ENCODE data around the gene SGMS1.
"Not testable (repeated sequence)": the region's sequence is repeated elsewhere in the genome, so short reads cannot be mapped to it uniquely, and the experiment has no call there.

Gene SGMS1

DNA sequence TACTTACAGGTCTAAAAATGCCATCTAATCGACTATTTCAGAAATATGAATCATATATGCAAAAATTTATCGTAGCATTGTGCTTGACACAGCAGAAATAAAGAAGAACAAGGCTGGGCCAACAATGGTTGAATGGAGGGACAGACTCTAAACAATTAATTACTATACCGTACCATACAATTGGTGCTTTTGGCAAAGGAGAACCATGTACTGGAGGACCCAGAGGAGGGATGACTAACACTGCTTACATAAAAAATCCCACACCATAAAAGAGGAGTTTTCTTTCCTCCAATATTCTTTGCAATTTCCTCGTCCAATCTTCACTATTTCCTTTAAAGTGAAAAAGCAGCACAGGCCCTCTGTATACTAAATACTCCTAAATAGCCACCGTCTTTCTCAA is 94.1 kb downstream of the SGMS1 start:
- no peak for FAIRE-seq

DNA sequence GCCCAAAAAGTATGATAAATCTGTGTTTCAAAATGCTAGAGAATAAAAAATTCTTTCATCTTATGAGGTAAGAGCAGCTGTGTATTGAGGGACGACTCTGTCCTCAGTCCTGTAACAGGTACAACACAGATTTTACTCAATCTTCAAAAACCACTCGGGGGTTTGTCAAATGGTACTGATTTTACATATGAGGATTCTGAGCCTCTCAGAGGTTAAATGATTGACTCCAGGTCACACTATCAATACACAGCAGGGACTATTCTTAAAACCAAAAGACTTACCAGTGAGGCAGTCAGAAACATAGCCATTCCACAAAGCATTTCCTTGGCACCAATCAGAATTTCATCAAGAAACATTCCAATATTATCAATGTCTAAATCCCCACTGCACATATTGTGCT is 95.5 kb downstream of the SGMS1 start:
- FAIRE-seq: no peak

DNA sequence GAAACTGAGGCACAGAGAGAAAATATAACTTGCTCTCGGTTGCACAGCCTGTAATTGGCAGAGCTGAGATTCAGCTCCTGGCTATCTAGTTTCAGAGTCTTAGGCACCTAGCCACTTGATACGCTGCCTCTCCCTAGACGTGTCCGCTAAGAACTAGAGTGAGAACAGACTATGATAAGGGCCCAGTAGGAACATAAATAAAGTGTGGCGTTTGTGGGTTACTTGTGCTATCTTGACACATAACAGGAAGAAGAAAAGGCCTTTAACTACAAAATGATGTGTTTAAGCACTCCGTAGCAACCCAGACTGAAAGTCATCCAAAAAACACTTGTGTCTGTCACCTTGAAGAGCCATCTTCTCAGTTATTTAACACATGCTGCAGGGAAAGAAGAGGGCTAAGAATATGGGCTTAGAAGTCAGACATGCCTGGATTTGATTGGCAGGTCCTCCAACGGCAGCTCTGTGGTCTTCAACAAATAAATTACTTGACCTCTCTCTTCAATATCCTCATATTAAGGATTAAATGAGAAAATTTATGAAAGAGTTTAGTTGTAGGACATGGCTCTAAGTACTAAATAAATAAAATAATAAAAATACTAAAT is 96.2 kb downstream of the SGMS1 start:
- FAIRE-seq: no peak

DNA sequence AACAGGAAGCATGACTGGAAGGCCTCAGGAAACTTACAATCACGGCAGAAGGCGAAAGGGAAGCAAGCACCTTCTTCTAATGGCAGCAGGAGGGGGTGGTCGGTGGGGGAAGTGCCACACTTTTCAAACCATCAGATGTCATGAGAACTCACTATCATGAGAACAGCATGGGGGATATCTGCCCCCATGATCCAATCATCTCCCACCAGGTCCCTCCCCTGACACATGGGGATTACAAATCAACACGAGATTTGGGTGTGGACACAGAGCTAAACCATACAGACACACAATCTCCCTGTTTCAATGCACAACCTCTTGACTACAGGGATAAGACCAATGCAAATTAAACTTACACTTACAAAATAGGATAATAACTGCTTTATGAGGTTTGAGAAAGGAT is 97.6 kb downstream of the SGMS1 start:
- FAIRE-seq: no peak

DNA sequence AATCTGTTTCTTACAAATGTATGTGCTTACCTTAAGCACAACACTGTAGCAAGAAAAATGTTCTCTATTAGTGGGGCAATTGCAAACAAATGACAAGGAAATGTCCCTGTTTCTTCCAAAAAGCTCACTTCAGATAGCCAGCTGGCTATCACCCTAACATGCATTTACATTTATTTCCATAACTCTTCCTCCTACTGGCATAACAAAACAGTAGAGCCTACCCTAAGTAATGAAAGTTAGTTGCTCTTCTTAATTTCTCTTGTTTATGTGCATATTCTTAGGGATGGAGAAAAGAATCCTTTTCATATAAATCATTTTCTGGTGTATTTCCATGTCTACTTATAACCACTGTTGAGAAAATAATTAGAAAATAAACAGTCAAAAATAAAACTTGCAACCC is 100.4 kb downstream of the SGMS1 start:
- no peak for FAIRE-seq

DNA sequence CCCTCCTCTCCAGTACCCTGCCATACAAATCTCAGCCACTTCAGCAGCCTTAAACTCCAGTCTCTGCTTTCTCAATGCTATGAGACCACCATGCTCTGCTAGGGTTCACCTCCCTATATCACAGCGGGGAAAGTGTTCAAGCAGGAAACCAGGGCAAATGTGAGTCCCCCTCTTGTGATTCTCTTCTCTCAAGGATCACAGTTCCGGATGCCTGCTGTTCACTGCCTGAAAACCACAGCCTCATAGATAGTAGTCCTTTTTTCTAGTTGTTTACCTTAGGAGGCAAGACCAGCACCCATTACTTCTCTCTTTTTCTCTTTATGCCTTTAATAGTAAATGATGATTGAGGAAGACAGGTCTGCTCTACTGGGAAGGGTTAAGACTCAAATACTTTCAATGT is 100.8 kb downstream of the SGMS1 start:
- FAIRE-seq: no peak

DNA sequence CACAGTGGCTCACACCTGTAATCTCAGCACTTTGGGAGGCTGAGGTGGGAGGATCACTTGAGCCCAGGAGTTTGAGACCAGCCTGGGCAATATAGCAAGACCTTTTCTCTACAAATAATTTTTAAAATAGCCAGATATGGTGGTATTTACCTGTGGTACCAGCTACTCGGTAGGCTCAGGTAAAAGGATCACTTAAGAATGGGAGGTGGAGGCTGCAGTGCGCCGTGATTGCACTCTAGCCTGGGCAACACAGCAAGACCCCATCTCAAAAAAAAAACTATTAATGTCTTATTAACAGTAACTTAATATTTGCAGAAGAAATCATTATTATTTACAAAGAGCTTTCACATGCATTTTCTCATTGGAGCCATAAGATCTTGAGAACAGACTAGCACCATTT is 103.6 kb downstream of the SGMS1 start:
- FAIRE-seq: no peak

DNA sequence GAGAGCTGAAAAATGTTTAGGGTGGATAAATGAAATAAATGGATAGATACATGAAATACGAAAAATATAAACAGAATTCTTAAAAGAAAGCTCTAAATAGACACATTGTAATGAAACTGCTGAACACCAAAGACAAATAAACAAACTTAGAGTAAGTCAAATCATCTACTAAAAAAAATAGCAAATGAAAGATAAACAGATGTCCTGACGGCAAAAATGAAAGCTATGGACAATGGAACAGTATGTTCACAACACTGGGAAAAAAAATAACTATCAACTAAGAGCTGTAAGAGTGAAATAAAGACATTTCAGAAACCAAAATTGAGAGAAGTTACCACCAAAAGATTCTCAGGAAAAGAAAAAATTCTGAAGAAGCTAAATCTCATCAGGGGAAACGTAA is 106.1 kb downstream of the SGMS1 start:
- no peak for FAIRE-seq

DNA sequence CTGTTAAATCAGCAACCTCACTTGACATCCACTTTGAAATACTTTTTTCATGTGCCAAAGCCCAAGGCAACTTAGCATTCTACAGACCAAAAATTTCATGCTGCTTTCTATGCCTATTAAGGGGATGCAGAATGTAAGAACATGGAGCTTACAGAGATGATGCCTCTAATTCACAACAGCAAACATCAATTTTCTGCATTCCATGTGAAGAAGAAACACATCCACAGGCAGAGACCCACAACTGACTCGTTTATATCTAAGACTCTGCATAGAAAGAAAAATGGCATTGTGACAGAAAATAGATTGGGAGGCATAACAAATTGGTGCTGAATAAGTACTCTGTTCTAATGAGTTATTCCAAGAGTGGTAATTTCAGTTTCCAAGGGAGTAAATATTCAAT is 107.6 kb downstream of the SGMS1 start:
- no peak for FAIRE-seq

DNA sequence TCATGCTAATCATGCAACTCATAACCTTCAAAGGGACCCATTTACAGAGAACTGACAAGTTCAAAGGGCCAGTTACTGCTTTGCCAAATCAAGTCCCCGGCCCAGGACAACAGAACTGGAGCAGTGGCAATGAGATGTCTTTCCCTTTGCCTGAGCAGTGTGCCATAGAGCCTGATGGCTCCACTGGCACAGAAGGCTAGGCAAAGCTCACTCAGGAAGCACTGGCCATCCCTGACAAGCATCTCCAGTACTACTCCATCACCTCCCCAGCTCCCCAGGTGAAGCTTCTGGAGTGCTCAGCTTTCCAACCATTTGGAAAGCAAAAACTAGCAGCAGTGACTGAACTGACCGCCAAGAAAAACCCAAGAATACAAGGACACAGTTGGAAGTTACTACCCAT is 108.3 kb downstream of the SGMS1 start:
- FAIRE-seq: no peak

DNA sequence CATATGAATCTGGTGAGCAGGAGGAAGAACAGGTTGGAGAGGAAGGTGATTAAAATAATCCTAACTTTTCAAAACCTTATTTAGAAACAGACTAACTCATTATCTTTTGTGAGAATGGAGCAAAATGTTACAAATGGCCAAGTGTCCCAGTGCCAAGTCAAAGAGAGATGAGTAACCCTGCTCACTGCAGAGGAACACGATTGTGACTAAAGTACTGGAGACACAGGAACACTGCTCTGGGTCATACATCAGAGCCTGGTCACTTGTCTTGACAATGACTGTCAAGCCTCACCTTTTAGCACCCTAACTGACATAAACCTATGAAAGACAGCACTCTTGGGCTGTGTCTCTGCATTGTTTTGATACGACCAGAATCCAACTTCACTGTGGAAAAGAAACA is 108.8 kb downstream of the SGMS1 start:
- no peak for FAIRE-seq

DNA sequence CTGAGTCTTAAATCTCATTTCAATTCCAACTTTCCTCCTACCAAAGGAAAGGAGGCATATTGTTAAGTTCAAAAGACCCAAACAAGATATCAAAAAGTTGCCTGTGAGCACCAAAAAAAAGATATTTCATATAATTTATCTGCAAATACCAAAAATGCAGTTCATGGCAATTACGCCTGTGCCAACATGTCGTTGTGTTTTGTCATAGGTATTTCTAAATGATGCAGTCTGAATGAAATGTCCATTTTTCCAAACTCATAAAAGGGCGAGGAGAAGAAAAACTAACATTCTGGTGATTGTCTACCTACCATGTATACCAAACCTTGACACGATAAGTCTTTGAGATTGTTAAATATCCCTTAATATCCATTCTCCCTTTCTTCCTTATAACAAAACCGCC is 109.8 kb downstream of the SGMS1 start:
- FAIRE-seq: no peak

DNA sequence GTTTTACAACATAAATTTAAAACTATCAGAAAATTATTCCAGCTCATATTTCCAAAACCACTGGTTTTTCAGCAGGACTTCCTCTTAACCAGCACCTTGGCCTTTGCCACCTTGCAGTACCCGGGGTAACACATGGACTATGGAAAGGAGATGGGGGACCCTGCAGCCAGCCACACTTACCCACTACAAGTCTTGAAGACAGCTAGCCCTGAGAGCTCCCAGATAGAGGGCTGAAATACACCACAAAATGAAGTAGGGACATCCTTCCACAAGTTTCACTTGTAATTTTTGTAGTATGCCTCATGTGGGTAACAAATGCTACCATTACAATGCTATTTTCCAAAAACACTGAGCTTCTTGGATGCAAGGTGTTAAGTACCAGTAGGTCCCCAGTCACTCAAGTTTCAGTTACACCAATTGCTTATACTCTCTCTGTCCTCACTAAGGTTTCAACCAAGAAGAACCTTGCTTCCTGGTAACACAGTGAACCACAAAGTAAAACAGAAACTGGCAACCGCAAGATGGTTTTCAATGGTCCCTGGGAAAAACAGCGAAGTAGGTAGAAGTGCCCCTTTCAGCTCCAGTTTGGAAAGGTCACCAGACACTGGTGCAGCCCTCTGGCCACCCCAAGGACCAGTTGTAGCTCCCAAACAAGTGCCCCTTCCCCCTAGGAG is 110.9 kb downstream of the SGMS1 start:
- no peak for FAIRE-seq

DNA sequence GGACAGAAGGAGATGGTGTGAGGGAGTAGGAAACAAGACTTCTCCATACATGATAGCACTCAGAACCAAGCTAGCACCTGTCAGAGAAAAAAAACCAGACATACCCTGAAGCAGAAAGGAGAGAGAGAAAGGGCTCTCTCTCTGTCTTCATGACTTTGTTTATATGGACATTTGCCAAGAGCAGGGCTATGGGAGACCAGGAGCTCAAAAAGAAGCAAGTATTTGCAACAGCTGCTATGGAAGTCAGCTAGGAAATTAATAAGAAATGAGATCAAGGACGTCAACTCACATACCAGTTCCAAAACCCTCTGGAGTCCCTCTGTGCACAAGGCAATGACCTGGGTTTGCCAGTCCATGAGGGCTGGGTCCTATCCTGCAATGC is 111.6 kb downstream of the SGMS1 start:
- no peak for FAIRE-seq

DNA sequence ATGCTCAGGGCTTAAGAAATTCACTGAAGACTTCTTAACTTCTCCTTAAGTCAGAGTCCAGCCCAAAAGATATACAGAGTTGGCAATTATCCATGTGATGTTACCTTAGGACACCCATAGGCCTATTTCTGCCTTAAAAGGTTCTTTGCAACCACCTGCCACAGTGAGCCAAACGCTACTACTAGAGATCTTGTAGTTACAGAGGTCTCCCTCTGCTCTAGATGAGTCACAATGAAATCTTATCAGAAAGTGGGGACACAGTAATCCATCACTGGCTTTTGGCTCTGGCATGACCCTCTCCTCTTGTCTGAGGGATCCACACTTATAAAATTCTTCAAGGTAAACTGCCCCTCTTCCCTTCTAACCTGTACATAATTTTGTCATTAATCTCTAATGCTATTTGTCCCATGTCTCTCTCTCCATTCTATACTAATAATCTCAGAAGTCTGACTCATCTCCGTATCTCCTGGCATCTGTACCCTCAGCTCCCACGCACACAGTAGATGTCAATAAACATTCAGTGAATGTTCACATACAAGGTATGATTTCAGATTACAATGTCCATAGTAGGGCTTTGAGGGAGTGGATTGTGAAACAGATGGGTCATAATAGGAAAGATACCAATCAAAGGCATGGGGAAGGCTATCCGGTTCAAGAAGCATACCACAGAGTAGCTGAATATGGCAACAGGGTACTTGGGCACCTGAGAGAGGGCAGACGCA is 112.1 kb downstream of the SGMS1 start:
- FAIRE-seq: no peak

DNA sequence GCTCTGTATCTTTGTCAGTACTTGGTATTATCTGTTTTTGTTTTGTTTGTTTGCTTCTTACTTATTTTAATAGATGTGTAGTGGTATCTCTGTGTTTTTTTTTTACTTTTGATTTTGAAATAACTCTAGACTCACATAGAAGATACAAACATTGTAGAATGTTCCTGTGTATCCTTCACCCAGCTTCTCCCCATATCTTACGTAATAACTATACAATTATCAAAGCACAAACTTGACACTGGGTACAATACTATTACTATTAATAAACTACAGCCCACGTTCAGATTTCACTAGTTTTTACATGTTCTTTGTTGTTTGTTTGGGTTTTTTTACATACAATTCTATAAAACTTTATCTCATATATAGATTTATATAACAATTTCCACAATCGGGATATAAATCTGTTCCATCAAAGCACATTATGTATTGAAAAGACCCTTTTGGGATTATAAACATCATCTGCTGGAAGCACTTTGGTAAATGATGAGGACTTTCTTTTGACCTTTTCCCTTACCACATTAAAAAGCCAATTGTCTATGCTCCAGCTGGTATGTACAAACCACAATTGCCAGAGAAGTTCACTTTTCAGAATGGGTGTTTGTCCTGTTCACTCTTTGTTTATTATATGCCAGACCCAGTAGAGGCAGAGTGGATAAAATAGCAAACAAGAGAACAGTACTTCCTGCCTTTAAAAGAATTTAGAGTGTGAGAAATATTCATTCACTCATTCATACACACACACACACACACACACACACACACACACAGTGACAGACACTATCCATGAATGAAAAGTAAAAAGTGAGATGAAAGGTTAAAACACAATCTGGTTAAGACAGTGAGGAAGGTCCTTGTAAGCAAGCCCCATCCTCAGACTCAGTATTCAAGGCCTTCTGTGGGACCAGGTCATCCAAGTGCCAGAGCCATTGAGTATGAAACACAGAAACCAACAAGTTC is 113.0 kb downstream of the SGMS1 start:
- no peak for FAIRE-seq

DNA sequence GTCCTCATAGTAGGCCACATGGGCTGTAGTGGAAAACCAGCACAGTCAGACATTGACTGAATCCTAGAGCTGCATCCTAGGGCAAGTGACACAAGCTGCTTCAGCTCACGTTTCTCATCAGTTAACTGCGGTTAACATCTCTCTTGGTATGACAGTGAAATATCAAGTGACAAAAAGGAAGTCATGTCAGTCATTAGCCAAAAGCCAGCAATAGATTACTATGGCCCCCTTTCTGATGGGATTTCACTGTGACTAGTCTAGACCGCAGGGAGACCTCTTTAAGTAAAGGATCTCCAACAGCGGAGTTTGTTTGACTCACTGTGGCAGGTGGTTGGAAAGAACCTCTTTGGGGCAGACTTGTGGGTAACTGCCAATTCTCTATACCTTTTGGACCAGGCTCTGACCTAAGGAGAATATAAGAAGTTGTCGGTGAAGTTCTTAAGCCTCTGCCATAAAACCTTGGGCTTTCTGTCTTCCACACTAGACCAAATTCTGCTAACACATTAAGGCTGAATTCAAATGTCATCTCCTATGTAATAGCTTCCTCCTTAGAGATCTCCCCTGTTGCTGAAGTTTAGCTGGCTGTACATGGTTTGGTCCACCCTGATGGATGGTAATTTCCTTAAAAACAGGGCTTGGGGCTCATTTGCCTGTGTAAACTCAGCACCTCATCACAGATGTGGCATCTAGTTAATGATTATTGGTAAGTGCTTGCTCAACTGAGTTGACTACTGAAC is 115.3 kb downstream of the SGMS1 start:
- no peak for FAIRE-seq

DNA sequence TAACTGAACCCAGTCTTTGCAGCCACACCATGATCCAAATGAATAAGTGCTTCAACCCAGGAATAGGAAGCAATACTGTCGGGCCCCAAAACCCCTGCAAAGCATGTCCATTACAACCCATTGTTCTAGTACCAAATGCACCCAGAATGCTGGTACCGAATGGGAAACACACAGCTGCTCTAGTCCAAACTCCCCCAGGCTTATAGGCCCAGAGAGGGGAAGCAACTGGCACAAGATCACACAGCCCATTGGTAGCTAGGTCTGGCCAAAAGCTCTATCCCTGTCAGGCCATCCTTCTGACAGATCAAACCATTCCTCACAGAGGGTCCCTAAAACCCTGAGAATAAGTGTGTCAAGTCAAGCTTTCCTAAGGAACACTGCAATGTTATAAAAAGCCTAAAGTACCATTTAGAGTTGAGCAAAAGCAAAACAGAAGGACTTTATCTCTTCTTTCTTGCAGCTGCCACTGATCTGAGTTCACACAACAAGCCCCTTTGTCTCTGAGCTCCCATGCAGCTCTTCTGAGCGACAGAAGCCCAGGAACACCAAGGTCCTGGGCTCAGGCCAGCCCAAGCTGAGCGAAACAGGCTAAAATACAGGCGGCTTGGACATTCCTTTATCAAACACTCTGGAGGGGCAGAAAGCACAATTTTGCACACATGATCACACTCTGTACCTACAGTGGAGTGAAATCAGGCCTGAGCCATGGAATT is 116.7 kb downstream of the SGMS1 start:
- no peak for FAIRE-seq

DNA sequence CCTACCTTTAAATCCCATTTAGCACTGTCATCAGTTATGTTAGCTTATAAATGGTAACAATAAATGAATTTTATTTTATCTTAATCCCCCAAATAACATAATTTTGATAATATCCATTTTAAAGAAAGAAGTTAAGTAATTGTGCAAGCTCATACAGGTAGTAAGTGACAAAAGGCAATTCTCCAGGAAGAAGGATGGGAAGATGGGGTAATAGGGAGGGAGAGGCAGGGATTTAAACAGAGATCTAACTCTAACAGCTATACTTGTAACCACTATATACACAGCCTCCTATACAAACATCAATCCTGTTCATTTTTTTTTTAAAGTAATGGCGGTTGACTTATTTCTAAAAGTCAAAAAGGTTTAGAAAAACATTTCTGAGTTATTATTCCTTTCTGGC is 119.4 kb downstream of the SGMS1 start:
- no peak for FAIRE-seq

DNA sequence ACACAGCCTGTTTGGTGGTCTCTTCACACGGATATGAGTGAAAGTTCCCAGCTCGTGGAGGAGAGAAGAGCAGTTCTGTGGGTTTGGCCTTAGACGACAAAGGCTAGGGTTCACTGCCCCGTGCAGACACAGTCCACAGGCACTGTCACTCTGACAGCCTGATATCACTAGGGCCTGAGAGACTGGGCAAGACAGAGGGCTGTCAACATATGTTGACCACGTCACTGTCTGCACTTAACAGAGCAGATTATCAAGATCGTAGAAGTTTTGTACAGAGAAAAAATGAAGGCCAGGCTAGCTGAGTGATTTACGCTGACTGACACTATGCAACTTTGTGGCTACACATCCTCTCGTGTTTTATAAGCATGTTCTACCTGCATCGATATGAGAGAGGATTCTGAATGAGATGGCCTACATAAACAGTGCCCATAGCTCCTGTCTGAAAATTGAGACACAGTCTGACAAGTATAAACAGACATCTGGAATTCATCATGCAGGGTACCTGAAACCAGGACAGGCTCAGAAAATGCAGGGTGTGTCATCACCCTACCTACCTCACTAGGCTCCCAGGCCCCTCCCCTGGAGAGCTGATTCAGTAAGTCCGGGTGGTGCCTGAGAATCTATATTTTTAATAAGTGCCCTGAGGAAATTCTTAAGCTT is 120.0 kb downstream of the SGMS1 start:
- FAIRE-seq: no peak

DNA sequence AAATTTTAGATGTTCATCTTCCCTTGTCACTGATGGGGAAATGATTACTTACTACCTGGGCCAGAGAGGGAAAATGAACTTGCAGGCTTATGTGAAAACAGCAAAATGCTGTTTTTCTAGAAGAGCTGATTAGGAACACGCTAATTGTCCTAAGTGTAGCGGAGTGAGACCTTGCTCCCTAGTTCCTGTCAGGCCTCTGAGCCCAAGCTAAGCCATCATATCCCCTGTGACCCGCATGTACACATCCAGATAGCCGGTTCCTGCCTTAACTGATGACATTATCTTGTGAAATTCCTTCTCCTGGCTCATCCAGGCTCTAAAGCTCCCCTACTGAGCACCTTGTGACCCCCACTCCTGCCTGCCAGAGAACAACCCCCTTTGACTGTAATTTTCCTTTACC is 120.6 kb downstream of the SGMS1 start:
- not testable (repeated sequence) for FAIRE-seq

Measured in colon (tissue), 2 donors.